ENCODE data around the gene EP400.

GRCh38 chr12:132065203-132065602 is 115.5 kb downstream of the EP400 start:
- no peak for TF ChIP-seq CTCF (IDR thresholded peaks at IDR 0.05; ENCODE audit: low read depth, low read length, poor library complexity, severe bottlenecking)
- TF ChIP-seq EZH2phosphoT487 (IDR thresholded peaks at IDR 0.05; ENCODE audit: borderline replicate concordance, low read length) = no peak
